Neural cell (in vitro differentiated cells): ENCODE data around the gene LMO1.

Experiments used
- RAD21 ChIP-seq: fragments of 450-650 bp; conservative IDR thresholded peaks from 2 replicates; pipeline ENCODE4 v1.6.1; 2014; ENCODE audit warnings: antibody characterized with exemption, mild to moderate bottlenecking, moderate library complexity
- TF ChIP-seq, protein P1 (sequence below): fragments of 450-650 bp; IDR thresholded peaks from 2 replicates; pipeline ENCODE4 v1.5.1; 2014; ENCODE audit warnings: antibody characterized with exemption, mild to moderate bottlenecking, moderate library complexity; ENCODE audit not compliant: poor library complexity, severe bottlenecking

DNA sequence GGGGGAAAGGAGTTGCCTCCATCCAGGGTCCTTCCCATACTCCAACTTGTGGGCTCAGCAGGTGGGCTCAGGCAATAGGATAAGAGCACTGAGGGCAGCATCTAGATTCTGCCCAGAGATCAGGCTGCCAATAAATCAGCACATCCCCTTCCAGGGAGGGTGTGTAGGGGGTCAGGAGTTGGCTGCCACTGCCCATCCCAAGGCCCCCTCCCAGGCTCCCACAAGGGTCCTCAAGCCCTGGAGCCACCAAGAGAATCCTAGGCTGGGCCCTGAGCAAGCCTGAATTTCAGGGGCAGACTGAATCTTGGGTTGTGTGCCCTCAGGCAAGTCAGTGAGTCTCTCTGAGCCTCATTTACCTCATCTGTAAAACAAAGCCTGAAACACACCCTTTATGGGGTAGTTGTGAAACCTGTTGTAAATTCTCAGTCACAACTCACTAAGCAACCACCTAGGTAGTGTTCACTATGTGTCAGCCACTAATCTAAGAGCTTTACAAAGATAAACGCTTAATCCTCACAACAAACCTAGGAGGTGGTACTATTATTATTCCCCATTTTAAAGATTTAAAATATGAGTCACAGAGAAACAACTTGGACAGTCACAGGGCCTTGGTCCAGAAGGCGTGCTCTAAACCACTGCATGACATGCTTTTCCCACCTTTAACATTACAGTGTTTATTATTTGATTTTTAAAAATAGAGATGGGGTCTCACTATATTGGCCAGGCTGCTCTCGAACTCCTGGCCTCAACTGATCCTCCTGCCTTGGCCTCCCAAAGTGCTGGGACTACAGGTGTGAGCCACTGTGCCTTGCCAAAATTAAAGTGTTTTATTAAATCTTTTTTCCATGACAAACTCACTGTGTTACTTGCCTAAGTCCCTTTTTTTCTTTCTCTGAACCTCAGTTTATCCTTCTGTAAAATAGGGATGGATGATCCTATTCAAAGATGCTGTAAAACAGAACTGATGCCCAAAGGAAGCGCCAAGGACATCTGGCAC, 36.2 kb downstream of the LMO1 start:
- TF ChIP-seq RAD21 = no peak
- TF ChIP-seq, protein P1, sequence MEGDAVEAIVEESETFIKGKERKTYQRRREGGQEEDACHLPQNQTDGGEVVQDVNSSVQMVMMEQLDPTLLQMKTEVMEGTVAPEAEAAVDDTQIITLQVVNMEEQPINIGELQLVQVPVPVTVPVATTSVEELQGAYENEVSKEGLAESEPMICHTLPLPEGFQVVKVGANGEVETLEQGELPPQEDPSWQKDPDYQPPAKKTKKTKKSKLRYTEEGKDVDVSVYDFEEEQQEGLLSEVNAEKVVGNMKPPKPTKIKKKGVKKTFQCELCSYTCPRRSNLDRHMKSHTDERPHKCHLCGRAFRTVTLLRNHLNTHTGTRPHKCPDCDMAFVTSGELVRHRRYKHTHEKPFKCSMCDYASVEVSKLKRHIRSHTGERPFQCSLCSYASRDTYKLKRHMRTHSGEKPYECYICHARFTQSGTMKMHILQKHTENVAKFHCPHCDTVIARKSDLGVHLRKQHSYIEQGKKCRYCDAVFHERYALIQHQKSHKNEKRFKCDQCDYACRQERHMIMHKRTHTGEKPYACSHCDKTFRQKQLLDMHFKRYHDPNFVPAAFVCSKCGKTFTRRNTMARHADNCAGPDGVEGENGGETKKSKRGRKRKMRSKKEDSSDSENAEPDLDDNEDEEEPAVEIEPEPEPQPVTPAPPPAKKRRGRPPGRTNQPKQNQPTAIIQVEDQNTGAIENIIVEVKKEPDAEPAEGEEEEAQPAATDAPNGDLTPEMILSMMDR = no peak
